Naive B cell (primary cell): Measurements from ENCODE around the gene MBD5. TPM values are rescaled to one million over a fixed set of nuclear protein-coding genes. Genes with fewer than 3 reads are reported as not detected.
"Not testable (repeated sequence)": the region's sequence is repeated elsewhere in the genome, so short reads cannot be mapped to it uniquely, and the experiment has no call there.

ENCODE experiments used
- ATAC-seq, 2 donors: fragments of 150-1000 bp; cut with Tn5 transposase; 2 replicates each; pipeline ENCODE4 v1.10.0; 2021; ENCODE audit warnings: low read depth in 2 of 2, mild to moderate bottlenecking in 2 of 2, moderate library complexity in 2 of 2
- DNase-seq: peaks from one replicate; pipeline ENCODE4 v3.0.0; 2022
- H3K27ac Mint-ChIP-seq, 6 donors: one replicate each; pipeline ENCODE4 v1.8.0; 2020 to 2022; ENCODE audit warnings: mild to moderate bottlenecking in 6 of 6, mixed read lengths in 6 of 6, moderate library complexity in 5 of 6, inconsistent platforms in 2 of 6
- H3K27me3 Mint-ChIP-seq, 3 donors: one replicate each; pipeline ENCODE4 v1.8.0; 2021 to 2022; ENCODE audit warnings: mixed read lengths in 3 of 3, mild to moderate bottlenecking in 1 of 3
- H3K36me3 Mint-ChIP-seq, 2 donors: one replicate each; pipeline ENCODE4 v1.8.0; 2020 to 2022; ENCODE audit warnings: mixed read lengths in 2 of 2, inconsistent platforms in 1 of 2, mild to moderate bottlenecking in 1 of 2
- H3K4me1 Mint-ChIP-seq, 3 donors: one replicate each; pipeline ENCODE4 v1.8.0; 2020 to 2022; ENCODE audit warnings: mixed read lengths in 3 of 3, inconsistent platforms in 1 of 3, mild to moderate bottlenecking in 1 of 3, moderate library complexity in 1 of 3
- H3K4me3 Mint-ChIP-seq, 8 donors: one replicate each; pipeline ENCODE4 v1.8.0; 2020 to 2022; ENCODE audit warnings: mild to moderate bottlenecking in 8 of 8, mixed read lengths in 8 of 8, moderate library complexity in 8 of 8, inconsistent platforms in 2 of 8
- H3K9me3 Mint-ChIP-seq, 7 donors: one replicate each; pipeline ENCODE4 v1.8.0; 2020 to 2022; ENCODE audit warnings: mixed read lengths in 7 of 7, mild to moderate bottlenecking in 5 of 7, inconsistent platforms in 2 of 7, moderate library complexity in 1 of 7
- polyA plus RNA-seq, 6 donors: library from polyadenylated mRNA; unstranded; fragments of 300-500 nt; fragmentation: Illumina TruSeq; gene quantifications; one replicate each; pipeline ENCODE4 v1.2.3, GENCODE V29; 2021; ENCODE audit warnings: low read depth in 6 of 6

MBD5 gene
- 10 to 100 TPM in 5 of 6 donors, 1 to 10 TPM in 1; 5.2 to 22.8 (median 16.5) TPM for polyA plus RNA-seq

DNA sequence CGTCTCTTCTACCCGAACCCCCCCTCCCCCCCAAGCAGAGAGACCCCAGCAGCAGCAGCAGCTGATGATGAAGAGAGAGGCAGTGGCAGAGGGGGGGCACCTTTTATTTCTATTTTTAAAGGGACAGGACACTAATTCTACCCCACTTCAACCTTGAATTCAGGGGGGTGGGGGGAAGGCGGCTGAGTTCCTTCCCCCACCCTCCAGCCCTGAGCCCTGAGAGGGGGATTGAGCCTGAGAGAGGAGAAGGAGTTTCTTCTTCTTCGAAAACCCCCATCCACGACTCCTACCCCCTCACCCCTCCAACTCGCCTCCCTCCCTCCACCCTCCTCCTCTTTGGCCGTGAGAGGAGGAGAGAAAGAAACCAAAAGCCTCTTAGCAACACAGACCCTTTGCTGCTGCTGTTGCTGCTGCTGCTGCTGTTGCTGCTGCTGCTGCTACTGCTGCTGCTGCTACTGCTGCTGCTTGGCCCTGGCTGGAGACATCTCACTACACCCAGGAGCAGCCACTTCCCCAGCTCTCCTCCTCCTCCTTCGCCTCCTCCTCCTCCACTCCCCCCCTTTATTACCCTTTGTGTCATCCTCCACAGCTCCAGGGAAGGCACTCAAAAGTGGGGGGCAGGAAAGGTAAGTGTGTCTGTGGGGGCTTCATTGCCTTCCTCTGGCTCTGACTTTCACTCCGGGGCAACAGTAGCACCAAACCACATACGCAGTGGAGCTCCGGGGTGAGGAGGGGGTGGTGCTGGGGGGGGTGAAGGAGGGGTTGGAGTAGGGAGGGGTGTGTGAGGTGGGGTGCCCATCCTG lies at the start of gene MBD5:
TSS of gene MBD5 (plus strand) at position 33 of the 803 bp plus-strand sequence.
- H3K27ac Mint-ChIP-seq = peak within 1 kb of the TSS; percentile 92 to 99 (median 96)
- no peaks in the 10 kb centered on the region for H3K27me3 Mint-ChIP-seq
- H3K4me3 Mint-ChIP-seq = peak within 1 kb of the TSS; percentile 94 to 99 (median 96)
- DNase-seq = no peak
- H3K9me3 Mint-ChIP-seq = no peaks in the 10 kb centered on the region
- H3K36me3 Mint-ChIP-seq = peaks cover 0 to 4% of the 10 kb centered on the region in 2 donors
- peak; percentile 59 to 60 for ATAC-seq
- H3K4me1 Mint-ChIP-seq = peaks cover 39 to 63% (median 59%) of the 10 kb centered on the region in 3 donors

- H3K4me3 Mint-ChIP-seq = no peak overlapping the region
- peaks cover 6 to 10% of the 10 kb centered on the region in 2 donors for H3K36me3 Mint-ChIP-seq
- peak overlapping the region in 1 of 6 donors; percentile 55 for H3K27ac Mint-ChIP-seq
- DNase-seq (no peak), ATAC-seq (no peak)
- H3K27me3 Mint-ChIP-seq = no peaks in the 10 kb centered on the region
- peaks cover 0 to 9% (median 2%) of the 10 kb centered on the region in 7 donors for H3K9me3 Mint-ChIP-seq
- H3K4me1 Mint-ChIP-seq = peaks cover 11 to 18% (median 15%) of the 10 kb centered on the region in 3 donors
Observed at GRCh38 chr2:147976102-147976501, 44.8 kb upstream of the MBD5 start.

DNA sequence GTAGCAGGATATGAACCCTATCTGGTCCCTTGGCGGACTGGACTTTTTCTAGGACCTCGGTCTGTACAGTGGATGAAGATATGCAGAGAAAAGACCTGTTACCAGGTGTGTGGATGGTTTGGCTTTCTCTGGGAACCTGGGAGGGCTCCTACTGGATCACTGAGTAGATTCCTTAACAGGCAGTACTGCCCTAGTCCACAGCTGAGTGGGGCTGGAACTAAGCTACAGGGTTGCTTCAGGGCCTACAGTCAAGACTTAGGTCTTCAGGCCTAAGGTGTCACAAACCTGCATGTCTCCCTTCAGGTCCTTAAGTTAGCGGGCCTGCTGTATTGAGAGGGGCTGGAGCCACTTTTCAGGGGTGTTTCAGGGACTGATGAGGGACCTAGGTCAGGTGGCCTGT lies 43.2 kb upstream of the MBD5 start:
- Mint-ChIP-seq H3K27me3 (no peaks in the 10 kb centered on the region), H3K9me3 (peaks cover 0 to 9% (median 2%) of the 10 kb centered on the region in 7 donors), H3K27ac (peak overlapping the region in 1 of 6 donors; percentile 30), H3K4me3 (no peak overlapping the region), H3K4me1 (peaks cover 13 to 23% (median 19%) of the 10 kb centered on the region in 3 donors), H3K36me3 (peaks cover 6 to 10% of the 10 kb centered on the region in 2 donors)
- ATAC-seq (no peak), DNase-seq (no peak)

GRCh38 chr2:147980940-147981528 lies 39.9 kb upstream of the MBD5 start:
- no peak overlapping the region for H3K4me3 Mint-ChIP-seq
- H3K27me3 Mint-ChIP-seq = no peaks in the 10 kb centered on the region
- DNase-seq = no peak
- H3K36me3 Mint-ChIP-seq = peaks cover 10% of the 10 kb centered on the region in 2 donors
- no peak for ATAC-seq
- H3K4me1 Mint-ChIP-seq = peaks cover 25 to 50% (median 35%) of the 10 kb centered on the region in 3 donors
- peaks cover 0 to 9% (median 2%) of the 10 kb centered on the region in 7 donors for H3K9me3 Mint-ChIP-seq
- H3K27ac Mint-ChIP-seq = peak overlapping the region in 2 of 6 donors; percentile 38 to 78

DNA sequence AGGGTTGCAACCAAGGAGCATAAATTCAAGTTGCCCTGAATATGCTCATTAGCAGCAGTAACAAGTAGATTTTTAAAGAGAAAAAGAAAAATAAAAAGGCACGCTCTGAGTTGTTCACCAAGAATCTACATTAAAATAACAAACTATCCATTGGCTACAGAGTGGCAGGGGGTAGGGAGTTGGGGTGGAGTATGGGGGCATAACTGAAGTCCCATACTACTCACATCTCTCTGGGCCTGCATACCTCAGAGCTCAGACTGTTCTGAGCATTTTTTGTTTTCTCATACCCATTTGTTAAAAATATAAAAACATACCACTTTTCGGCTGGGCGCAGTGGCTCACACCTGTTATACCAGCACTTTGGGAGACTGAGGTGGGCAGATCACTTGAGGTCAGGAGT lies 31.8 kb upstream of the MBD5 start:
- DNase-seq (no peak), ATAC-seq (no peak)
- Mint-ChIP-seq H3K27me3 (no peaks in the 10 kb centered on the region), H3K4me1 (peaks cover 13 to 31% (median 22%) of the 10 kb centered on the region in 3 donors), H3K27ac (no peak overlapping the region), H3K36me3 (peaks cover 0 to 1% of the 10 kb centered on the region in 2 donors), H3K9me3 (no peaks in the 10 kb centered on the region), H3K4me3 (no peak overlapping the region)

DNA sequence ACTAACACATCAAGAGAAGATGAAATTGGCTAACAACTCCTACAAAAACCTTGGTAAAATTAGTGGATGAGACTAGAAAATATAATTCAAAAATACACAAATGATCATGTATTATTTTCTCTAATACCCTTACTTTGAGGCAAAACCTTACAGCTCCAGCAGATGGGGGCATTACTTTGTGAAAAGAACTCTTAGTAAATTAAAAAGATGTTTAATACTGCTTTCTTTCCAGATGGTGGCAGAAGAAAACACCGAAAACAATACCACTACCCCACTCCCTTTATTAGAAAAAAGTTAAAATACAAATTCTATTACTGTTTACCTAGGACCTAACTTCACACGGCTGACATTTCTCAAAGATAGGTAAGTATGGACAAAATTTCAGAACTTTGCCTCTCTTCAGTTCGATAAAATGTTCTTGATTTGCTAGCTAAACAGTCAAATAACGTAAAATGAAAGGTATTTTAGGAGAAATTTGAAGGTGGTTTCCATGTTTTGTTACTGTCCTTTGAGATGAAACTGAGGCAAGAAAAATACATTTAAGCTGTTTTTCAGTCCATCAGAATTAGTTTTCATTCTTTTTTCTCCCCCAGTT lies 31.0 kb upstream of the MBD5 start:
- Mint-ChIP-seq H3K4me3 (no peak overlapping the region), H3K27ac (peak overlapping the region in 2 of 6 donors; percentile 13 to 76), H3K4me1 (peaks cover 10 to 28% (median 22%) of the 10 kb centered on the region in 3 donors), H3K36me3 (peaks cover 0 to 5% of the 10 kb centered on the region in 2 donors), H3K9me3 (peaks cover 0 to 2% (median 0%) of the 10 kb centered on the region in 7 donors), H3K27me3 (no peaks in the 10 kb centered on the region)
- ATAC-seq = peak; percentile 52 to 81
- peak; percentile 45 for DNase-seq

DNA sequence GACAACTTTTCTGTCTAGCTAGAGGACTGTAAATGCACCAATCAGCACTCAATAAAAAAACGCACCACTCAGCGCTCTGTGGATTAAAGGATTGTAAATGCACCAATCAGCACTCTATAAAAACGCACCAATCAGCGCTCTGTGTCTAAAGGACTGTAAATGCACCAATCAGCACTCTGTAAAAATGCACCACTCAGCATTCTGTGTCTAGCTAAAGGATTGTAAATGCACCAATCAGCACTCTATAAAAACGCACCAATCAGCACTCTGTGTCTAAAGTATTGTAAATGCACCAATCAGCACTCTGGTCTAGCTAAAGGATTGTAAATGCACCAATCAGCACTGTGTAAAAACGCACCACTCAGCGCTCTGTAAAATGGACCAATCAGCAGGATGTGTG lies 25.9 kb upstream of the MBD5 start:
- not testable (repeated sequence) for H3K4me3 Mint-ChIP-seq
- Mint-ChIP-seq H3K36me3 (peaks cover 0 to 23% of the 10 kb centered on the region in 2 donors), H3K4me1 (peaks cover 21 to 39% (median 30%) of the 10 kb centered on the region in 3 donors)

DNA sequence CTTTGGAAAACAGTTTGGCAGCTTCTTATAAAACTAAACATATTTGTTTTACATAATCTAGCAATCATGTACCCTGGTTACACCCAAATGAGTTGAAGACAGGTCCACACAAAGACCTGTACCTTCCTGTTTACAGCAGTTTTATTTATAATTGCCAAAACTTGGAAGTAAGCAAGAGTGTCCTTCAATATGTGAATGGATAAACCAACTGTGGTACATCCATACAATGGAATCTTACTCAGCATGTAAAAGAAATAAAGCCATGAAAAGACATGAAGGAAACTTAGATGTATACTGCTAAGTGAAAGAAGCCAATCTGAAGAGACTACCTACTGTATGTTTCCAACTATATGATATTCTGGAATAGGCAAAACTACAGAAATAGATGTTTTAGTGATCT lies 24.1 kb upstream of the MBD5 start:
- Mint-ChIP-seq H3K4me3 (no peak overlapping the region), H3K27me3 (no peaks in the 10 kb centered on the region), H3K36me3 (peaks cover 5 to 23% of the 10 kb centered on the region in 2 donors), H3K9me3 (peaks cover 0 to 18% (median 6%) of the 10 kb centered on the region in 7 donors), H3K27ac (no peak overlapping the region), H3K4me1 (peaks cover 25 to 53% (median 32%) of the 10 kb centered on the region in 3 donors)
- no peak for DNase-seq
- no peak for ATAC-seq

More for the DNA sequence above, 25.9 kb upstream of the MBD5 start:
- H3K9me3 Mint-ChIP-seq = peaks cover 0 to 14% (median 4%) of the 10 kb centered on the region in 7 donors
- not testable (repeated sequence) for DNase-seq, H3K27ac Mint-ChIP-seq, ATAC-seq, H3K27me3 Mint-ChIP-seq

- no peak for DNase-seq
- ATAC-seq = no peak
- H3K27ac Mint-ChIP-seq = peak overlapping the region in 3 of 6 donors; percentile 41 to 79 (median 71)
- H3K9me3 Mint-ChIP-seq = peaks cover 4 to 30% (median 16%) of the 10 kb centered on the region in 7 donors
- H3K27me3 Mint-ChIP-seq = no peaks in the 10 kb centered on the region
- H3K36me3 Mint-ChIP-seq = peaks cover 15 to 35% of the 10 kb centered on the region in 2 donors
- peaks cover 28 to 57% (median 33%) of the 10 kb centered on the region in 3 donors for H3K4me1 Mint-ChIP-seq
- H3K4me3 Mint-ChIP-seq = peak overlapping the region in 1 of 8 donors; percentile 10
Observed at GRCh38 chr2:147998203-147998602, 22.7 kb upstream of the MBD5 start.

GRCh38 chr2:147999126-147999525 lies 21.8 kb upstream of the MBD5 start:
- Mint-ChIP-seq H3K27me3 (no peaks in the 10 kb centered on the region), H3K4me3 (no peak overlapping the region), H3K4me1 (peaks cover 28 to 65% (median 40%) of the 10 kb centered on the region in 3 donors), H3K9me3 (peaks cover 4 to 37% (median 21%) of the 10 kb centered on the region in 7 donors), H3K27ac (peak overlapping the region in 3 of 6 donors; percentile 41 to 94 (median 79)), H3K36me3 (peaks cover 15 to 41% of the 10 kb centered on the region in 2 donors)
- no peak for DNase-seq
- ATAC-seq = no peak

GRCh38 chr2:148000095-148000494 lies 20.8 kb upstream of the MBD5 start:
- Mint-ChIP-seq H3K36me3 (peaks cover 15 to 36% of the 10 kb centered on the region in 2 donors), H3K4me3 (no peak overlapping the region)
- no peak for ATAC-seq

DNA sequence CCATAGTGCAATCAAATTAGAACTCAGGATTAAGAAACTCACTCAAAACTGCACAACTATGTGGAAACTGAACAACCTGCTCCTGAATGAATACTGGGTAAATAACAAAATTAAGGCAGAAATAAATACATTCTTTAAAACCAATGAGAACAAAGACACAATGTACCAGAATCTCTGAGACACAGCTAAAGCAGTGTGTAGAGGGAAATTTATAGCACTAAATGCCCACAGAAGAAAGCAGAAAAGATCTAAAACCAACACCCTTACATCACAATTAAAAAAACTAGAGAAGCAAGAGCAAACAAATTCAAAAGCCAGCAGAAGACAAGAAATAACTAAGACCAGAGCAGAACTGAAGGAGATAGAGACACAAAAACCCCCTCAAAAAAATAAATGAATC lies 18.5 kb upstream of the MBD5 start:
- H3K4me1 Mint-ChIP-seq = peaks cover 33 to 71% (median 49%) of the 10 kb centered on the region in 3 donors
- not testable (repeated sequence) for H3K27me3 Mint-ChIP-seq, DNase-seq, ATAC-seq
- H3K9me3 Mint-ChIP-seq = peaks cover 4 to 28% (median 16%) of the 10 kb centered on the region in 7 donors
- H3K27ac Mint-ChIP-seq = peak overlapping the region in 1 of 6 donors; percentile 26
- H3K36me3 Mint-ChIP-seq = peaks cover 23 to 28% of the 10 kb centered on the region in 2 donors
- H3K4me3 Mint-ChIP-seq = peak overlapping the region in 1 of 8 donors; percentile 49

More at GRCh38 chr2:148000095-148000494, 20.8 kb upstream of the MBD5 start:
- peaks cover 4 to 41% (median 19%) of the 10 kb centered on the region in 7 donors for H3K9me3 Mint-ChIP-seq
- peak overlapping the region in 4 of 6 donors; percentile 16 to 50 (median 28) for H3K27ac Mint-ChIP-seq
- peaks cover 28 to 71% (median 40%) of the 10 kb centered on the region in 3 donors for H3K4me1 Mint-ChIP-seq
- H3K27me3 Mint-ChIP-seq = no peaks in the 10 kb centered on the region
- no peak for DNase-seq
